GM21576 (cell line): ENCODE data around the gene MRPL14.
A peak's percentile ranks its signal among the peaks of the same experiment; 100 is the strongest.

Experiments
- ATAC-seq: cut with Tn5 transposase; IDR thresholded peaks from one replicate; pipeline ENCODE4 v1.9.1; 2021; ENCODE audit warnings: mild to moderate bottlenecking, moderate library complexity; ENCODE audit not compliant: unreplicated experiment

The MRPL14 gene

DNA sequence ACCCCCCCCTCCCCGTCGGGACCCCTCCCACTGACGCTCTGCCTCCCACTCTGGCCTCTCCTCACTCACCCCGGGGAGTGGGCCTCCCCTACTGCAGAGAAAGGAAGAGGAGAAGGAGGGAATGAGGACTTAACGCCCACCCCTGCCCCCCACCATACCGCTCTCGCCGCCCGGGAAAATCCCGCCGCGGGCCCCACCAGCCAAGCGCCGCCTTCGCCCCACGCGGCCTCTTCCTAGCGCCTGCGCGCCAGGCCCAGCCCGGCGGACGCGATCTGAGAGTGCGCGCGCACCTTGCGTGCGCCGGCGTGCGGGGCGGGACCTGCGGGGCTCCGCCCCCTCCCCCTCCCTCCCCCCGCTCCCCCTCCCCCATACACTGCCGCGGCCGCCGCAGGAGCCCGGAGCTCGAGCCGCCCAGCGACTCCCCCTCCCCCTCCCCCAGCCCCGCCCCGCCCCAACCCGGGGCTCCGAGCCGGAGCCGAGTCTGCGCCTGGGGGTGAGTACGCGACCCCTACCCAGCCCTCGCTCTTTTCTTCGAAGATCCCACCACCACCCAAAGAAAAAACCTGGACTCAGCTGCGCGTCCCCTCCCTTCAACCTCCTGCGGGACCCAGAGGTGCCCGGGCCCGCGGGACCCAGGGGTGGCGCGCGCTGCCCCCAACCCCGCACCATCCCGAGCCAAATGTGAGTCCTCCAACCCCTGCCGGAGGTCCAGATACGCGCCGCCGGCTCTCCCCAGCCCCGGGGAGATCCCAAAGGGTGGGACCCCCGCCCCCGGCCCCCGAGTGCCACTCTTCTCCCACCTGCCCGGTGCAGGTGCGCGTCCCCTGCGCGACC, at the start of gene MRPL14, which contains the start of gene TMEM63B:
TSS of gene MRPL14 (minus strand) at position 267 of the 834 bp plus-strand sequence. CDS start 10,841 bp downstream, outside the sequence.
TSS of gene TMEM63B (plus strand) at position 369 of the 834 bp plus-strand sequence. CDS start 7,031 bp downstream, outside the sequence.
- peak; percentile 55 for ATAC-seq

DNA sequence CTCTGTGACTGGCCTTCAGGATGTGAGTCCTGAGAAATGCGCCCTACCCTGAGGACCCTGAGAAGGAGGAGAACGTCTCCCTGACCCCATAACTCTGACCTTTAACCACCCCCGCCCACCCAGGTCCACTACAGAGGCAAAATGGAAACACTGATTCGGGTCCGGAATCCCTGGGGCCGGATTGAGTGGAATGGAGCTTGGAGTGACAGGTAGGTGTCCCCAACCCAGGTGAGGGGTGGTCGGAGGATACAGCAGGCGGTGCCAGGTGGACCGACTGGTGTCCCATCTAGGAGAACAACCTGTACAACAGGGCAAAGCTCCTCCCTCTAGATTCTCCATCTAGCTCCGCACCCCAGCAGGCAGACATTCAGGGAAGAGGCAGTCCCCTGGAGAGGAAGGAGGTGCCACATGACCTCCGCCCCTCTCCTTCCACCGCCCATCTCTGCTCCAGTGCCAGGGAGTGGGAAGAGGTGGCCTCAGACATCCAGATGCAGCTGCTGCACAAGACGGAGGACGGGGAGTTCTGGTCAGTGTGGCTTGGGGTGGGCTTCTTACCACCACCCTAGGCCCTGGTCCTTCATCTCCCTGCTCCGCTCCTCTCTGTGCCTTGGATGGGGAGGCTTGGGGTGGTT, 49.0 kb upstream of the MRPL14 start:
- ATAC-seq: no peak

DNA sequence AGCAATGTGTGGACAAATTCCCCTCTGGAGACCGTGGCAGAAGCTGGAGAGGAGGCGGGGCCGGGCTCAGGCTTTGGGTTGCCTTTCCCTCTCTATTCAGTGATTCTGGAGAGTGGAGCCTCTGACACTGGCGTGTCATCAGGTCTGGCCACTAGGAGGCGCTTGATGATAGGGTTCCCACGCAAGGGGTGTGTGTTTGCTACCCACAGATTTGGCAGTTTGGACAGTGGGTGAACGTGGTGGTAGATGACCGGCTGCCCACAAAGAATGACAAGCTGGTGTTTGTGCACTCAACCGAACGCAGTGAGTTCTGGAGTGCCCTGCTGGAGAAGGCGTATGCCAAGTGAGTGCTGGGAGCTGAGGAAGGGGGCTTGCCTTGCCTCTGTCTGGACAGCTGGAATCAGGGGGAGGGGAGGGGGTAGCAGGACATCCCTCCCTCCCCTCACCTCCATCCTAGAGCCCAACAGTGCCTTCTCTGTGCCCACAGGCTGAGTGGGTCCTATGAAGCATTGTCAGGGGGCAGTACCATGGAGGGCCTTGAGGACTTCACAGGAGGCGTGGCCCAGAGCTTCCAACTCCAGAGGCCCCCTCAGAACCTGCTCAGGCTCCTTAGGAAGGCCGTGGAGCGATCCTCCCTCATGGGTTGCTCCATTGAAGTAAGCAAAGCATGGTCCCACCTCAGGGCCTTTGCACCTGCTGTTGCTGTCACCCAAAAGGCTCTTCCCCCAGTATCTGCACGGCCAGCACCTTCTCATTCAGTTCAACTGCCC, 45.7 kb upstream of the MRPL14 start:
- ATAC-seq: no peak

DNA sequence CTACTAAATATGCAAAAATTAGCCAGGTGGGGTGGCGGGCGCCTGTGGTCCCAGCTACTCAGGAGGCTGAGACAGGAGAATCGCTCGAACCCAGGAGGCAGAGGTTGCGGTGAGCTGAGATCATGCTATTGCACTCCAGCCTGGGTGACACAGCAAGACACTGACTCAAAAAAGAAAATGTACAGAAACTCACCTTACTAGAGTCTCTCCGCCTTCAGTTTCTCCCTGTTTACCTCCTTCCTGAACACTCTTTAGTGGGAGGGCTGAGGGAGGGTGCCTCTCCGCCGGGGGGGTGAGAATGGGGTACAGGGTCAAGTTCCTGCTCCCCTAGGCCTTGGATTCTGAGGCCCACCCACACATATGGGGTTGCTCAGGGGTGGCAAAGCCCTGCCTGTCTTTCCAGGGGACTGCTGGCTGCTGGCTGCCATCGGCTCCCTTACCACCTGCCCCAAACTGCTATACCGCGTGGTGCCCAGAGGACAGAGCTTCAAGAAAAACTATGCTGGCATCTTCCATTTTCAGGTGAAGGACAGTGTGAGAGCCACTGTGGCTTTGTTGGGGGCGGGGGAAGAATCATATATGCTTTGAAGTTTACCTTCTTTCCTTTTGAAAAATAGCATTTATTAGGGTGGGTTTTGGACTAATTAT, 44.8 kb upstream of the MRPL14 start:
- no peak for ATAC-seq

DNA sequence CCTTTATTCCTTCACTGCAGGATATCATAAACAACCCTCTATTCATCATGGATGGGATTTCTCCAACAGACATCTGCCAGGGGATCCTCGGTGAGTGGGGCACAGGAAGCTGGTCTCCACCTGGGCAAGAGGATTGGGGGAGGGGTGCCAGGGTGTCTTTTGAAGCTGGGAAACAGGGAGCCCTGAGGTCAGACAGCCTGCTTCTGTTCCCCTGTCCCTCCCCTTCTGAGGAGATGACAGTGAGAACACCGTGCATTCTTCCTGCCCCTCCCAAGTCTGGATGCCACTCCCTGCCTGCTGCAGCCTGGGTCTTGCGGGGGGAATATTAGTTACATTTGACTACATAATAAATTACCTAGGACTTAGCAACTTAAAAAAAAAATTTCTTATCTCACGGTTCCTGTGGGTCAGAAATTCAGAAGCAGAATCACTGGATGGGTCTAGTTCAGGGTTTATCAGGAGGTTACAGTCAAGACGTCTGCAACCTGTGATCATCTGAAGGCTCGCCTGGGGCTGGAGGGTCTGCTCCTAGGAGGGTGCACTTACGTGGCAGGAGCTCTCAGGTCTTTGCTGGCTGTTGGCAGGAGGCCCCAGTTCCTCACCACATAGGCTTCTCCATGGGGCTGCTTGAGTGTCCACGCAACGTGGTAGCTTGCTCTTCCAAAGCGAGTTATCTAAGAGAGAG, 42.8 kb upstream of the MRPL14 start:
- no peak for ATAC-seq

DNA sequence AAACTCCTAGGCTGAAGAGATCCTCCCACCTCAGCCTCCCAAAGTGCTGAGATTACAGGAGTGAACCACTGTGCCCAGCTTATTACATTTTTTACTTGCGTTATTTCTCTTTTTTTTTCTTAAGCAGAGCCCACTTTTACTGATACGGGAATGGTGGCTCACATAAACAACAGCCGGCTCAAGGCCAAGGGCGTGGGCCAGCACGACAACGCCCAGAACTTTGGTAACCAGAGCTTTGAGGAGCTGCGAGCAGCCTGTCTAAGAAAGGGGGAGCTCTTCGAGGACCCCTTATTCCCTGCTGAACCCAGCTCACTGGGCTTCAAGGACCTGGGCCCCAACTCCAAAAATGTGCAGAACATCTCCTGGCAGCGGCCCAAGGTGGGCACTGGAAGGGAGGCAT, 41.9 kb upstream of the MRPL14 start:
- no peak for ATAC-seq

DNA sequence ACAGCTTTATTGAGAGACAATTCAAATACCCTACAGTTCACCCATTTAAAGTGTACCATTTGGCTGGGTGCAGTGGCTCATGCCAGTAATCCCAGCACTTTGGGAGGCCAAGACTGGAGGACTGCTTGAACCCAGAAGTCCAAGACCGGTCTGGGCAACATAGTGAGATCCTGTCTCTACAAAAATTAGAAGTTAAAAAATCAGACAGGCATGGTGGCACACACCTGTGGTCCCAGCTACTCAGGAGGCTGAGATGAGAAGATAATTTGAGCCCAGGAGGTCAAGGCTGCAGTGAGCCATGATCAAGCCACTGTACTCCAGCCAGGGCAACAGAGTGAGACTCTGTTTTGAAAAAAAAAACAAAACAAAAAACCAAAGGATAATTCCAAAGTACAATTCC, 40.3 kb upstream of the MRPL14 start:
- no peak for ATAC-seq

DNA sequence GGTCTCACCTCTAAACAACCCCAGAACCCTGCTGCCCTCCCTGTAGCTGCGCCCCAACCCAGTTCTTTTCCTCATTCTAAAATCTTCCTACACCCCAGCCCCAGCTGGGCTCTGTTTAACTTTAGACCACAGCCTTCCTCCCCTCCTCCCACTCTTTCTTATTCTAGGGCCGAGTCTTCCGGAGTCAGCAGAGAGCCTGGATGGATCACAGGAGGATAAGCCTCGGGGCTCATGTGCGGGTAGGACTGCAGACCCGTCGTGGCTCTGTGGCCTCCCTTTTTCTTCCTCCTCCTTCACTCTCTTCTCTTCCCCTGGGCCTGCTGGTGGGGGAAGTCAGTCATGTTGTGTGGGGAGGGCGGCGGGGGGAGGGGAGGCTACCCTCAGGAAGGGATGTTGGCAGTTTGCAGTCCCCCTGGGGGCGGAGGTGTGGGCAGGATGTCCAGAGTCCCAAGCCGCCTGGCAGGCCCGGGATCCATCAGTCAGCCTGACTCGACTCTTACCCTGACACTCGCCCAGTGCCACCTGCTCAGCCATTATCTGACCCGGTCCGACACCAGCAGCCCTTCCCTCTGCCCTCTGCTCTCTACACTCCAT, 39.4 kb upstream of the MRPL14 start:
- no peak for ATAC-seq

DNA sequence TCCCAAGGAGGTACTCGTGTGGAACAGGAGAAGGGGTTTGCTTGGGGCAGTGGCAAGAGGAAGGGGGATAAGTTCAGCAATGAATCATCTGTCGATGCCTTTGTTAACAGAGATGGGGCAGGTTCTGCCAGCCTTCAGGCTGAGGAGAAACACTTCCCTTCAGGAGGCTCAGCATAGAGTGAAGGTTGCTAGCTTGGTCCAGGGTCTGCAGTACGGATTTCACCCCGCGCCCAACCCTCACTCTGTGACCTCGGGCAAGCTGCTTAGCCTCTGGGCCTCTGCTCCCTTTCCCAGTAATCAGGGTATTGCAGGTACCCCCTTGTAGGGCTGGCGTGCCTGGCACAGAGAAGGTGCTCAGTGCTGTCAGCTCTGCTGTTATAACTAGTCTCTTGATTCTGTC, 38.9 kb upstream of the MRPL14 start:
- no peak for ATAC-seq

DNA sequence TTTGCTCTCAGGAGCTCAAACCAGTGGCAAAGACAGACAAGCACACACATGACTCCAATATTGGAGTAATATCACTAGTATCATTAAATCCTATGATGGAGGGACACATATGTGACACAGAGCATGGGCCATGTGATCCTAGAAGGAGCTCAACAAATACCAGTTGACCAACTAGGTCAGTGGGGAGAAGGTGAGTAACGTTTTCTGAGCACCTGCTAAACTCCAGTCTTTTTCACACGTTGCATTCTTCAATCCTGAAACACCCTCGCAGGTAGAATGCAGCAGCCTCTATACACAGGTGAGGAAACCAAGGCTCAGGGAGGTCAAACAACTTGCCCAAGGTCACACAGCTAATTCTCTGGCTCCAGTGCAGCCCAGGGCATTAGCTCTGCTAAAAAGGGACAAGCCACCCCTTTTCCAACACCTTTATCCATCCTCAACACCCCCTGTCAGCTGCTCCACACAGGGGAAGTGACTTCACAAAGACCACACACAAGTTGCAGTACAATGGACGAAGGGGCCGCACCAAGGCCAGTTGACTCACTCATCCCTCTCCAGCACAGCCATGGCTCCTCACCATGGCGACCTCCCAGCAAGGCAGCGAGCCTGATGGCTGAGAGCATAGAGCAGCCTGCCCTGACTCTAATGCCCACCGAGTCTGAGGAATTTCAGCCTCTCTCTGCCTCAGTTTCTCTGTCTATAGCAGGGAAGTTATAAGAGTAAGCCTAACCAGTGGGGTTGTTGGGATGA, 35.8 kb upstream of the MRPL14 start:
- ATAC-seq: no peak

DNA sequence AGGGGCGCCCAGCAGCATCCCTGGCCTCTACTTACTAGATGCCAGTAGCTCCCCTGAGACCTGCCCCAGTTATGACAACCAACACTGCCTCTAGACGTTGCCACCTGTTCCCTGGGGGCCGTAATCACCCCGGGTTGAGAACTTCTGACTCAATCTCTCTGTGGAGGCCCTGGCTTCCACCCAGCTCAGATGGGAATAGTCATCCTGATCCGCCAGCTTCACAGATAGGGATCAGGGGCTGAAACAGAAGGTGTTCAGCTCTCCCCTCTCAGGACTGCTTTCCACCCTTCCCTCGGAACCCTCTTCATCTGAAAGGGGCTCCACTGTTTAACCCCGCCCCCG, 34.7 kb upstream of the MRPL14 start:
- no peak for ATAC-seq

DNA sequence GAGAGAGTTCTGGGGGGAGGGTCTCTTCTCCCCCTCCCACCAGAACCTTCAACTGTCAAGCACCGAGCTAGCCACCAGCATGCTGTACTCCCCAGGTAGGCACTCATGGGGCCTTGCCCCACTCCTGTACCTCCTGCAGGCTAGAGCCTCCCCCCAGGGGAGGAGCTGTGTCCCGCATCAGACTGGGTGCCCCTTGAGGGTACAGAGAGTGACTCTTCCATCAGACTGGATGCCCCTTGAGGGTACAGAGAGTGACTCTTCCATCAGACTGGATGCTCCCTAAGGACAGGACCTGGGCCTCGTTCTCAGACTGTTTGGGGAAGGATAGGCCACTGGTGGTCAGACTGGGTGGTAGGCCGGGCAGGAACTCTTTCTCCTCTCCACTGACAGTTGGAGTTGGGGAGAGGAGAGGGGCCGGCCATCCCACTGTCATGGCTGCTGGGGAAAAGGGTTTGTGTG, 31.5 kb upstream of the MRPL14 start, which contains the start of gene CAPN11:
TSS of gene CAPN11 (plus strand) at position 51 of the 459 bp plus-strand sequence. CDS start at position 80, 29 bp downstream.
- no peak for ATAC-seq

DNA sequence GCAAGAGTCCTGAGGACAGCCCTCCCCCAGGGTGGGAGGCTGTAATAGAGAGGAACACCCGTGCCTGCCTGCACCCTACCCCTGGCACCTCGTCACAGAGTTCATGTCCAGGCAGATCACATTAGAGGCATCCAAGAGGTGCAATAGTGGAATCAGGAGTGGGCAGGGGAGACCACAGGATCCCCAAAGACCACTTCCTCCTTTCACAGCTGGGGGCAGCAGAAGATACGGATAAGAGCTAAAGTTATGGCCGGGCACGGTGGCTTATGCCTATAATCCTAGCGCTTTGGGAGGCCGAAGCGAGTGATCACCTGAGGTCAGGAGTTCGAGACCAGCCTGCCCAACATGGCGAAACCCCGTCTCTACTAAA, 29.9 kb upstream of the MRPL14 start:
- no peak for ATAC-seq

DNA sequence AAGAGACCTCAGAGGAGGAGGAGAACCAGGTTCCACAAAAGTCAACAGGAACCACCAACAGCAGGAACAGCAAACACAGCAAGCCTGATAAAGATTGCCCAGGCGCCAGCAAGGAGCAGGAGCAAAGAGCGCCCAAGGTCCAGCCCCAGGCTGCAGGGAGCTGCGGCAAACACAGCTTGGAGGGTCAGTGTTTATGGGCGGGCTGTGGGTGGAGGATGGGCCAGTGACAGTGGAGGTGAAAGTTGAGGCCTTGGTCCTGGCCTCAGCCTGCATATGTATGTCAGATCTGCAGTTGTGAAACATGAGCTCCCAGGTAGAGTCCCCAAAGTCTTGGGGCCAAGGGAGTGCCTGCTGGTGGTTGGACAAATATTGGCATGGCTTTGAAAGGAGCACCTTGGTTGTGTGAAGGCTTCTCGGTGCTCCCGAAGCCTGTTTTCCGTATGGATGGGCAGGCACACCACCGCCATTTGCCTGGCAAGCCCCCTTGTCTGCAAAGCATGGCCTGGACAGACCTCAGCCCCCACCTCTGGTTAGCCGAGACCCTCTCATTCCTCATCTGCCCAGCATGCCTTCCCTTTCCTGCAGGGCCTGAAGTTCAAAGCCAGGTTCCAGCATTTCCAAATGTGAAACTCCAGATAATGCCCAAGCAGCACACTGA, 29.4 kb upstream of the MRPL14 start:
- ATAC-seq: no peak

DNA sequence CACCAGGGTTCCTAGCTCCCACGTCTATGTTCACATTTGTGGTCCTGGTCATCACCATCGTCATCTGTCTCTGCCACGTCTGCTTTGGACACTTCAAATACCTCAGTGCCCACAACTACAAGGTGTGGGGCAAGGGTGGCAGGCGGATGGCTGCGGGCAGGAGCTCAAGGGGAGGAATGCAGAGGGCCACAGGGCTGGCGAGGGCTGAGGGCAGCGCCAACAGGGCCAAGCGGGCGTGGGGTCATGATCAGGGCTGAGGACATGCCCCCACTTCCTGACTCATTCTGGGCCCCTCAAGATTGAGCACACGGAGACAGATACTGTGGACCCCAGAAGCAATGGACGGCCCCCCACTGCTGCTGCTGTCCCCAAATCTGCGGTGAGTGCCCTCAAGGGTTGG, 26.8 kb upstream of the MRPL14 start:
- no peak for ATAC-seq

DNA sequence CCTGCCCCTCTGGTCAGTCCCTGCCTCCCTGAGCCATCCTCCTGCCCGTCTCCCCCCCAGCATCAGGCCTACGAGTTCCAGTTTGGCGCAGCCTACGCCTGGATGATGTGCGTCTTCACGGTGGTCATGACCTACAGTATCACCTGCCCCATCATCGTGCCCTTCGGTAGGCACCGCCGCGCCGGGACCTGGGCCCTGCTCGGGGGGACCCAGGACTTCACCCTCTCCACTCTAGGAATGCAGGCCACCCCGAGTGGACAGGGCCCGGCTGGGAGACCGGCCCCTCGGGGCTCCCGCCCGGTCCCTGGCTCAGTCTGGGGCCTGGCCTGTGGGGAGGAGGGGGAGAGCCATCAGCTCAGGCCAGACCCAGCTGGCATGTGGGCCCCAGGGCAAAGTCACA, 25.3 kb upstream of the MRPL14 start:
- no peak for ATAC-seq

DNA sequence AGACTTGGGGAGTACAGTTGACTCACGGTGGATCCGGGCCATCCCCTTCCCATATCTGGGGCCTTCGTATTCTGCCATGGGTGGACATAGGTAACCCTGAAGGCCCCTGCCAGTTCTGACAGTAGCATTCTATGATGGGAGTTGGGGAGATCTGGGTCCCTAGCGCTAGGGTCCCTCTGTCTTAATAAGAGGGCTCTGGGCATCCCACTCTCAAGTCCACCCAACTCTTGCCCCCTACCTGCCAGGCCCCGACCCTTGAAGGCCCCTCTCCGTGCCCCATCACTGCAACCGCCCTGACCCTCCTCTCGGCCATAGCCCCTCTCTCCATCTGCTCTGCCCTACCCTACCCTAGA, 24.8 kb upstream of the MRPL14 start:
- ATAC-seq: no peak

DNA sequence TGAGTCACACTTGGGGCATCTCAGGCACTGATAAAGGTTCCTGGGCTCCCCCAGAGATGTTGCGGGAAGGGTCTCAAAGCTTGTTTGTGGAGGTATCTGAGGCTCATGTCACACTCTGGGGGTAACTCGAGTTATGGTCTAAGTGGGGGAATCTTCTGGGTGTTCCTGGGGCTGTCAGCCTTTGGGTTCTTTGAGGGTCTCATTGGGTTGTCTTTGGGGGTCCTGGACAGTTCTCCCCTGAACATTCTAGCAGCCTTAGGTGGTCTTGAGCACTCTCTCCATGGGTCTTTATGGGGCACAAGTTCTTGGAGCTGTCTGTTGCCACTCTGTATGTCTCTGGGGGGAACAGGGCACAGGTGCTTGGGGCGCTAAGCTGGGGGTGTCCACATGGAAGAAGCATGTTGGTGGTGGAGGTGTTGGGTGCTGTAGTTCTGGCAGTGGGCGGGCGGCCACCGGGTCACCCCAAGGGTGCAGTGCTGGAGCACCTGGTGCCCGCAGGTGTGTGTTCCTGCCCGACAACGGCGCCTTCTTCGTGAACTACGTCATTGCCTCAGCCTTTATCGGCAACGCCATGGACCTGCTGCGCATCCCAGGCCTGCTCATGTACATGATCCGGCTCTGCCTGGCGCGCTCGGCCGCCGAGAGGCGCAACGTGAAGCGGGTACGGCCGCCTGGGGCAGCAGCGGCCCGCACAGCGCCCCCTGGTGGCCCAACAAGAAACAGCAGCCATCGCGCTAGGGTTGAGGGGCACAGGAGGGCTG, 24.3 kb upstream of the MRPL14 start:
- ATAC-seq: no peak
